Breast epithelium (tissue), 3 donors: ENCODE results near the gene CACNA2D4.

ENCODE experiments used
- POLR2A ChIP-seq: fragments of 450-650 bp; IDR thresholded peaks from one replicate; pipeline ENCODE4 v1.6.1; 2016; ENCODE audit warnings: antibody characterized with exemption, mild to moderate bottlenecking, moderate library complexity
- POLR2AphosphoS5 ChIP-seq, 3 donors: sonication (generic); formaldehyde crosslinking; IDR thresholded peaks; one replicate each; pipeline ENCODE4 v1.6.1; 2017; ENCODE audit warnings: antibody characterized with exemption in 3 of 3
- TF ChIP-seq, protein P1 (sequence below), 3 donors: fragments of 450-650 bp; IDR thresholded peaks; one replicate each; pipeline ENCODE4 v1.5.1; 2016 to 2017; ENCODE audit warnings: antibody characterized with exemption in 3 of 3, mild to moderate bottlenecking in 3 of 3, moderate library complexity in 3 of 3

GRCh38 chr12:1848745-1849144, 69.7 kb downstream of the CACNA2D4 start:
- TF ChIP-seq, protein P1, sequence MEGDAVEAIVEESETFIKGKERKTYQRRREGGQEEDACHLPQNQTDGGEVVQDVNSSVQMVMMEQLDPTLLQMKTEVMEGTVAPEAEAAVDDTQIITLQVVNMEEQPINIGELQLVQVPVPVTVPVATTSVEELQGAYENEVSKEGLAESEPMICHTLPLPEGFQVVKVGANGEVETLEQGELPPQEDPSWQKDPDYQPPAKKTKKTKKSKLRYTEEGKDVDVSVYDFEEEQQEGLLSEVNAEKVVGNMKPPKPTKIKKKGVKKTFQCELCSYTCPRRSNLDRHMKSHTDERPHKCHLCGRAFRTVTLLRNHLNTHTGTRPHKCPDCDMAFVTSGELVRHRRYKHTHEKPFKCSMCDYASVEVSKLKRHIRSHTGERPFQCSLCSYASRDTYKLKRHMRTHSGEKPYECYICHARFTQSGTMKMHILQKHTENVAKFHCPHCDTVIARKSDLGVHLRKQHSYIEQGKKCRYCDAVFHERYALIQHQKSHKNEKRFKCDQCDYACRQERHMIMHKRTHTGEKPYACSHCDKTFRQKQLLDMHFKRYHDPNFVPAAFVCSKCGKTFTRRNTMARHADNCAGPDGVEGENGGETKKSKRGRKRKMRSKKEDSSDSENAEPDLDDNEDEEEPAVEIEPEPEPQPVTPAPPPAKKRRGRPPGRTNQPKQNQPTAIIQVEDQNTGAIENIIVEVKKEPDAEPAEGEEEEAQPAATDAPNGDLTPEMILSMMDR (IDR thresholded peaks at IDR 0.05) = no peak
- TF ChIP-seq POLR2AphosphoS5 (IDR thresholded peaks at IDR 0.05) = no peak
- TF ChIP-seq POLR2A = no peak
